Hematopoietic multipotent progenitor cell (in vitro differentiated cells): ENCODE measurements around the gene FAM161B. TPM values are rescaled to one million over a fixed set of nuclear protein-coding genes. Genes with fewer than 3 reads are reported as not detected.
"Not testable (repeated sequence)": the region's sequence is repeated elsewhere in the genome, so short reads cannot be mapped to it uniquely, and the experiment has no call there.

Experiments used
- DNase-seq, 3 donors: peaks; one replicate each; pipeline ENCODE4 v3.0.0-alpha.2; 2011 to 2015; ENCODE audit warnings: low read depth in 2 of 3, low spot score in 2 of 3
- total RNA-seq: library from RNA; depleted of rRNA; stranded (reverse); fragments of >200 nt; gene quantifications from one replicate; pipeline ENCODE4 v1.2.3, GENCODE V29; 2012

FAM161B gene, protein sequence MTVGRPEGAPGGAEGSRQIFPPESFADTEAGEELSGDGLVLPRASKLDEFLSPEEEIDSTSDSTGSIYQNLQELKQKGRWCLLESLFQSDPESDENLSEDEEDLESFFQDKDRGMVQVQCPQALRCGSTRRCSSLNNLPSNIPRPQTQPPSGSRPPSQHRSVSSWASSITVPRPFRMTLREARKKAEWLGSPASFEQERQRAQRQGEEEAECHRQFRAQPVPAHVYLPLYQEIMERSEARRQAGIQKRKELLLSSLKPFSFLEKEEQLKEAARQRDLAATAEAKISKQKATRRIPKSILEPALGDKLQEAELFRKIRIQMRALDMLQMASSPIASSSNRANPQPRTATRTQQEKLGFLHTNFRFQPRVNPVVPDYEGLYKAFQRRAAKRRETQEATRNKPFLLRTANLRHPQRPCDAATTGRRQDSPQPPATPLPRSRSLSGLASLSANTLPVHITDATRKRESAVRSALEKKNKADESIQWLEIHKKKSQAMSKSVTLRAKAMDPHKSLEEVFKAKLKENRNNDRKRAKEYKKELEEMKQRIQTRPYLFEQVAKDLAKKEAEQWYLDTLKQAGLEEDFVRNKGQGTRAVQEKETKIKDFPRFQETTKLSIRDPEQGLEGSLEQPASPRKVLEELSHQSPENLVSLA
- 2.7 TPM for total RNA-seq

DNA sequence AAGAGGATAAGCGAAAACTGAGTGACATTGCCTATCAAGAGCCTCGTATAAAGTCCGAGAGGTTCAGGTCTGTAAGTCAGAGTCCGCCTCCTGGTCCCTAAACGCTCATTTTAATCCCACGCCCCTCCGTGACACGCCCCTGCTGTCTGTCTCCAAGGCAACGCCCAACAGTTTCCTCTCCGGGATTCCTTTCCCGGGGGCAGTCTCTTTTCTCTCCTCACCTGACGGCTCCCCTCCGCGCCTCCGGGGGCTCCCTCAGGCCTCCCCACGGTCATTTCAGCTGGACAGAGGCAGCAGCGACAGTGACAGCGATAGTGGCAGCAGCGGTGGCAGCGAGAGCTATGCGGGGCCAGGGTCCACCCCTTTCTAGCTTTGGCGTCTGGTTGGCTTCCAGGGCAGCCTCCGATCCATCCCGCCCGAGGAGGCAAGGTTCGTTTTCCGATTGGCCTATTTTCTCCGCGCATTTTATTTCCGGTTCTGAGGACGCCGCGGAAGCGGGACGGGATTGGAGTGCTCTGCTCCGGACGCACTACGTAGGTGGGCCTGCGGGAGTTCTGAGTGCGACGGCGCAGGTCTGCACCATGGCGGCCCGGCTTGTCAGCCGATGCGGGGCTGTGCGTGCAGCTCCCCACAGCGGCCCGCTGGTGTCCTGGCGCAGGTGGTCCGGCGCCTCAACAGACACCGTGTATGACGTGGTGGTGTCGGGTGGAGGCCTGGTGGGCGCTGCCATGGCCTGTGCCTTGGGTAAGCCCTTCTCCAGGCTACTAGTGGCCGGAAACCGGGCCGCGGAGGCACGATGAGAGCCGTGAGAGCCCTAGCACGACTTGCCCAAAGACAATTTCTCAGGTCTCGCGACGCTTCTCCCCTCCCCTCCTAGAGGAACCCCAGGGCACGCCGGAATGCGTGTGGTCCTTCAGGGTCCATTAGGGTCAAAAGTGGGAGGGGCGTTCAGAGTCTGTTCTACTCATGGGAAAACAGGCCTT, at the start of gene FAM161B, which contains the start of gene COQ6:
FAM161B (minus strand) TSS at position 343 of the 983 bp plus-strand sequence; CDS start at position 275, 68 bp downstream.
COQ6 (plus strand) TSS at position 551 of the 983 bp plus-strand sequence; CDS start at position 582, 31 bp downstream.
- DNase-seq = peak; percentile 84 to 98 (median 98)

DNA sequence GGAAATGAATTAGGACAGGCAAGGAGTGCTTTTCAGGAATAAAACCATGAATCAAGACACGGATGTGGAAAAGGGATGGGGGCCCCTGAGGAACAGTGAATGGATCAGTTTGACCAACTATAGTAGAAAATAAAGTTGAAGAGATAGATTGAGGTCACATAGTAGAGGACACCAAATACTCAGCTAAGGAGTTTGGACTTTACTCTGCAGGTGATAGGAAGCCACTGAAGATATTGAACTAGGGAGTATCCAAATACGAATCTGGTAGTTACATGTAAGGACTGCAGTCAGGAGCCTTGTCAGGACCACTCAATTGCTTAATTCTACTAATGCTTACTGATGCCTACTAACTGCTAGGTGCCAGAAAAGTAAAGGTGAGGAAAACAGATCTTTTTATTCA, 48.8 kb upstream of the FAM161B start:
- DNase-seq = no peak

DNA sequence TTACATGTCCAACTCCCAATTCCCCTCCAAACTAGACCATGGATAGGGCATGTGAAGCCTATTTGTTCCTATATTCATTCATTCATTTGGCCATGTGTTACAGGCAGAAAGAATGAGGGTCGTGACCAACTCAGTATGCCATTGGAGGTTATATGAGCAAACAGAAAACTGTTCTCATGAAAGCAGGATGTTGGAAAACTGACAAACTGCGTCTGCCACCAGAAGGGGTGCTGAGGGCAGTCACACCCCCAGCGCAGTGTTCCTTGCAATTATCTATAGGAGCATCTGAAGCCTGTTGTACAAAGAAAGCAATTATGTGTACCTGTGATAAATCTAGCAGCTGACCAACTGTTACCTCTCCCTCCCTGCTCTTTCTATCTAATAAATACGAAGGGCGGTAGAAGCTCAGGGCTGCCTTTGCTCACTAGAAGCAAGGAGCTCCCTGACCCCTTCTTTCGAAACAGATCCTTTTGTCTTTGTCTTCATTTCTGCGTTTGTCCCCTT, 48.1 kb upstream of the FAM161B start:
- DNase-seq = no peak

DNA sequence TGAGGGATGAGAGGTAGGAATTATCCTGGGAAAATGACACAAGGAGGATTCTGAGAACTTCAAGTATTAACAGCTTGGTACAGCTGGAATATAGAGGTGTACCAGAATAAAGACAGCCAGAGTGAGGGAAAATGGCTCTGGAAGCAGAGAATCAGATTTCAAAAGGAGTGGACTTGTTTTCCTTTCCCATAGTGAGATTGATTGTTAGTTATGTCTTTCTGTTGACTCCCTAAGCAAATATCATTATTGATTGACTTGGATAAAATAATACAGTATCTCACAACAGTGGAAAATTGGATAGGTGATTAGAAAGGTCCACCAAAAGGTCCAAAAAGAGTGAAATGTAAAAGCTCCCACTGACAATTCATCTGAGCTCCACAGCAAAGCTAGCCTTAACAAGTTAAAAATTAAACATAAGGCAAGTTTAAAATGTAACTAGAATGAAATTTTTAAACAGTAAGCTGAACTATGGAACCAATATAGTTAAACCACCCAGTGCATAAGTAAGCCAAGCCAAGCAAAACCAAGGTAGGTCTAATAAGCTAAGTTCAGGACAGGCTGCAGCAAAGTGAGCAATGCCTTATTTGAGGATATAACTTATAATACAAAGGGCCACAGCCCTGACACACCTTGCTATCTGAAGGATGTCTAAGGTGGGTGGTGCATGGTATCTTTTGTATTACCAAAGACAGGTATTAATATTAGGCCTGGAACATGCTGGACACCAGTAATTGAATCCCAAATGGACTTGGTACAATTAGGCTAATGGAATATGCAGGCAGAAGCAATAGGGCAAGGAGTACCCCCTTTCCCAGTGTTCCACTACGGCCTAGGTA, 47.4 kb upstream of the FAM161B start:
- DNase-seq = no peak

DNA sequence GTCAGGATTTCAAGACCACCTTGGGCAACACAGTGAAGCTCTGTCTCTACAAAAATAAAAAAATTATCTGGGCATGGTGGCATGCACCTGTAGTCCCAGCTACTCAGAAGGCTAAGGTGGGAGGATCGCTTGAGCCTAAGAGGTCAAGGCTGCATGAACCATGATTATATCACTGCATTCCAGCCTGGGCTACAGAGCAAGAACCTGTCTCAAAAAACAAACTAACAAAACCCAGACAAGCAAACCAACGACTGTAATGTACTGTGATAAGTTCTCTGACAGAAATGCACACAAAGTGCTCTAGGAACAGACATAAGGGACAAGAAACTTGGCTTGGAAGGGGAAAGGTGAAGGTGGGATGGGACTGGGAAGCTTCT, 46.8 kb upstream of the FAM161B start:
- no peak for DNase-seq

DNA sequence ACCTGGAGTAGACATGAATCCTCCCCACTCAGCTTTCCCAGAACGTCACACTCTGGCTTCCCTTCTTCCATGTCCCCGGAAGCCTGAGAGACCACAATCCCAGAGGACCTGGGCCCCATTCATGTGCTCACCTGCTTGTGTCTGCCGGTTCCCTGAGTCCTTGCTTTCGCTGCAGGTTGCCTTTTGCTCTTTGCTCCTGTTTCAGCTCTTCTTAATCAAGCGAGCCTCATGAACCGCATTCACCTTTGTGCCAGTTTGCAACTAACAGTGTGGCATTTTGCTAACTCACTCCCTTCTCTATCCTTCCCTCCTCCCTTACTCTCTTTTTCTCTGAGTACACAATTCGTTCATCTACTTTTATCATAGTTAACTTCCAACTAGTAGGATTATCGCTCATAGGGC, 46.1 kb upstream of the FAM161B start:
- DNase-seq = no peak

DNA sequence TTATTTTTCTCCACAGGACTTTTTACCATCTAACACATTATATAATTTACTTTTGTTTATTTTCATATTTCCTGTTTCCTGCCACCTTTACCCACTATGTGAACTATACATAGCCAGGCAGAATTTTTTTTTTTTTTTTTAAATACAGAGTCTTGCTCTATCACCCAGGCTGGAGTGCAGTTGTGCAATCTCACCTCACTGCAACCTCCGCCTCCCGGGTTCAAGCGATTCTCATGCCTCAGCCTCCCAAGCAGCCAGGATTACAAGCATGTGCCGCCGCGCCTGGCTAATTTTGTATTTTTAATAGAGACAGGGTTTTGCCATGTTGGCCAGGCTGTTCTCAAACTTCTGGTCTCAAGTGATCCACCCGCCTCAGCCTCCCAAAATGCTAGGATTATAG, 45.0 kb upstream of the FAM161B start:
- not testable (repeated sequence) for DNase-seq

DNA sequence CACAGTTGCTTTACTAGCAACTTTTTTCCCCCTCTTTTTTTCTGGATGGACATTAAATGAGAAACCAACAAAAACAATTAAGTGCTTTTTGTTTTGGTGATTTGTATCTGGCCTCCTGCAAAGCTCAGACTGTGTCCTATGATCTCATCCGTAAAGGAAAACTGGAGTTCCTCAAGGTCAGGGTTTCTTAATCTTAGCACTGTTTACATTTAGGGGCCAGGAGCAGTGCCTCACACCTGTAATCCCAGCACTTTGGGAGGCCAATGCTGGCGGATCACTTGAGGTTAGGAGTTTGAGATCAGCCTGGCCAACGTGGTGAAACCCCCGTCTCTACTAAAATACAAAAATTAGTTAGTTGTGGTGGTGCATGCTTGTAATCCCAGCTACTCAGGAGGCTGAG, 41.2 kb upstream of the FAM161B start:
- no peak for DNase-seq

DNA sequence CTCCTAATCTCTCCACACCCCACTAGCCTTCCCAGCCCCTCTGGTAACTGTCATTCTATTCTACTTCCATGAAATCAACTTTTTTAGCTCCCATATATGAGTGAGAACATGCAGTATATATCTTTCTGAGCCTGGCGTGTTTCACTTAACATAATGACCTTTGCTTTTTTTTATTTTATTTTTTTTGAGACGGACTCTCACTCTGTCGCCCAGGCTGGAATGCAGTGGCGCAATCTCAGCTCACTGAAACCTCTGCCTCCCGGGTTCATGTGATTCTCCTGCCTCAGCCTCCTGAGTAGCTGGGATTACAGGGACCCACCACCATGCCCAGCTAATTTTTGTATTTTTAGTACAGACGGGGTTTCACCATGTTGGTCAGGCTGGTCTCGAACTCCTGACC, 38.8 kb upstream of the FAM161B start:
- not testable (repeated sequence) for DNase-seq

DNA sequence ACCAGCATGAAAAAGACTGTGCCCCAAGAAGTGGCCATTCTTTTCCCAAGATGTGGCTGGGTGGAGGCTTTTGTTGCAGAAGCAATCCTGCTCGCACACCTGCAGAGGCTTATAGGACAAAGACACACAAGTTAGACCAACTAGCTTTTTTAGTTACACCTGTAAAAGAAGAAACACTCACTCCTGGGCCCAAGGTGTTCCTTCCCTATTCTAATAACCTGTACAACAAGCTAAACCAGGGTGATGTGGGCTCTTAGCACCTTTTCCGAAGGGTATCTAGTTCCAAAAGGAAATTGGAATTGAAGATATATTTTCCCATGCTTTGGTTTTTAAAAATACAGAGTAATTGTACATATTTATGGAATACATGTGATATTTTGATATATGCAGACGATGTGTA, 38.2 kb upstream of the FAM161B start:
- no peak for DNase-seq

DNA sequence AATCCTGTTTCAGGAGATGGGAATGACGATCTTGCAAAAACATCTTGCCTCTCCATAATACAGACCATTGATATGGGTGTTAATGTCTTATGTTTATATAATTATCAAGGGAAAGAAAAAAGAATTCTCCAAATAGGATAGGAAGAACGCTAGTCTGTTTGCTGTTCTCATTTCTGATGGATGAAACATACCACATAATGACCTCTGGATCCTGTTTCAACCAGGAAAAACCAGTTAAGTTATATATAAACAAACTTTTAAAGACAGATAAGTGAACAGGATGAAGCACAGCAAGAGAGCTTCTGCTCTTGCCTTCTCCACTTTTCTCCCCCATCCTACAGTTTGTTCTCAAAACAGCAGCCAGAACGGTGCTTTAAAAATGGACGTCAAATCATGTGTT, 28.0 kb upstream of the FAM161B start:
- no peak for DNase-seq

DNA sequence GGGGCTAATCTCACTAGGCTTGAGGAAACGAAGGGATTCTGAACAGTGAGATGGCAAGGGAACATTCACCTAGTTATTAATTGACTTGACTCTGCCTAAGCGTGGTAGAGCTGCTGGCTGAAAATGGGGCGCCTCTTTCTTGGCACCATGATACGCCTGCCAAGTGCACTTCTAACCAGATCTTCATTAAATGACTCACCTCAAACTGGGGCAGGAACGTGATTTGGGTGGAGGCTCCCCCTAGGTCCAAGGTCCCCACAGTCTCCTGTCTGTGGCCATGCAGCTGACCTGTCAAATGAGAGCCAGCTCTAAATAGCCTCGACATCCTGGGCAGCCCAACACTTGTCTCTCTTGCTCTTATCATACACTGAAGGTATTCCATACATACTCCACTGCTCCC, 26.2 kb upstream of the FAM161B start:
- DNase-seq = no peak

DNA sequence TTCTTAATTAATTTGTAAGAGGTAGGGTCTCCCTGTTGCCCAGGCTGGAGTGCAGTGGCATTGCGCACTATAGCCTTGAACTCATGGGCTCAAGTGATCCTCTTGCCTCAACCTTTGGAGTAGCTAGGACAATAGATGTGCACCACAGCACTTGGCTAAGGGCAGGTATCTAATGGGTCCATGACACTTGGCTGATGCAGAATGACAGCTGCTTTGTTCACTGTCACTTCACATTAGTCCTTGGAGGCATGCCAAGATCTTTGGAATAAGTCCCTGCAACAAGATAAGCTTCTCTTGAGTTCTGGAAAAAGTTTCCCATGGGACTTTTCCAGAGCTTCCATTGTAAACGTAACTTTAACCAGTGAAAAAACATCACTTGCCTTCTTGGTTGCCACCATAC, 23.6 kb upstream of the FAM161B start:
- no peak for DNase-seq

DNA sequence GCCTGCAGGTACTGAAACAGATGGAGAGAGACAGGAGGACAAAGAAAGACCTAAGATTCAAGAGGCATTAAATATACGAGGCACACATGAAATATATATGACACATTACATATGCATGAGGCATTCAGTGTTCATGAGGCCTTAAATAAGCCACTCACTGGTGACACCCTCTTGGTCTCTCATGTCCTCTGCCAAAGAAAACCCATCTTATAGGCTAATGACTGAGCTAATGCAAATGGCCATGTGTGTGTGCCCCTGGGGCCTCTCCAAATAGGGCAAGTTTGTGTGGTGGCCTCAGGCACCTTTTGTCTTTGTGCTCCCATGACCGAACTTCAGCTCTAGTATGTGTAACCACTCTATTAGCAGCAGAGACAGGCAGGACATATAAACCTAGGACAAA, 19.0 kb upstream of the FAM161B start:
- DNase-seq = no peak

DNA sequence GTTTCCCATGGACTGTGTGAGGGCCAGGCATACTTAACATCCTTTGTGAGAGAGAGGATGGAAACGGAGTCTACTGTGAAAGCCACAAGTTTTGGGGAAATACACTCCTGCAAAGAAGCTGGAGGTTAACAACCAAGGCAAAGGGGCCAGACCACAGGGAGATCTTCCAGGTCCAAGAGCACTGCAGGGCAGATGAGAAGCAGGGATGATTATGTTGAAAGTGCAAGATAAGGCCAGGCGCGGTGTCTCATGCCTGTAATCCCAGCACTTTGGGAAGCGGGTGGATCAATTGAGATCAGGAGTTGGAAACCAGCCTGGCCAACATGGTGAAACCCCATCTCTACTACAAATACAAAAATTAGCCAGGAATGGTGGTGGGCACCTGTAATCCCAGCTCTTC, 15.3 kb upstream of the FAM161B start:
- no peak for DNase-seq

DNA sequence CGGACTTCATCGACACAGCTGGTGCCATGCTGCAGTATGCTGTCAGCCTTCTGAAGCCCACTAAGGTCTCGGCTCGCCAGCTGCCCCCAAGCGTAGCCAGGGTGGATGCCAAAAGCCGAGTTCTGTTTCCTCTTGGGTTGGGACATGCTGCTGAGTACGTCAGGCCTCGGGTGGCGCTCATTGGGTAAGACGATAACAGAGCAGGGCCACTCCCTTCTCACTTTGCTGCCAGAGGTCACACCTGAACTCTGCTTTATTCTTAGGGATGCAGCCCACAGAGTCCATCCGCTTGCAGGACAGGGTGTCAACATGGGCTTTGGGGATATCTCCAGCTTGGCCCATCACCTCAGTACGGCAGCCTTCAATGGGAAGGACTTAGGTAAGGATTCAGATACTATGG, 11.3 kb upstream of the FAM161B start:
- DNase-seq = no peak

DNA sequence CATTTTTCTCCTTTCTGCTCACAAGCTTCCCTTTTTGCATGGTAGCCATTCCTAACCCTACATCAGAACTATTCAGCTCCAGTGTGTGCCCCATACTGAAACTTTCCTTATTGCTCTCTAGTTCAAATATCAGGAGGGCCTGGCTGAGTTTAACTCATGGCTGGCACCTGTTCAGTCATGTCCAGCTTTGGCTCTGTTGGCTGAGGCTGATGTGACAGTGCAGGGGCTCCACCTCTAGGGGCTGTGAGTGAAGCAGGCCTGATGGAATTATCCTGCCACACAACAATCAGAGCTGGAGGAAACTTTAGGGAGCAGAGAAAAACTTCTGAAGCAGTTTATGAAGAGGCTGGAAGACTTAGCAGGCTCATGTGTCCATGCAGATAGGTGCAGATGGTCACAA, 8.7 kb upstream of the FAM161B start:
- DNase-seq = no peak

DNA sequence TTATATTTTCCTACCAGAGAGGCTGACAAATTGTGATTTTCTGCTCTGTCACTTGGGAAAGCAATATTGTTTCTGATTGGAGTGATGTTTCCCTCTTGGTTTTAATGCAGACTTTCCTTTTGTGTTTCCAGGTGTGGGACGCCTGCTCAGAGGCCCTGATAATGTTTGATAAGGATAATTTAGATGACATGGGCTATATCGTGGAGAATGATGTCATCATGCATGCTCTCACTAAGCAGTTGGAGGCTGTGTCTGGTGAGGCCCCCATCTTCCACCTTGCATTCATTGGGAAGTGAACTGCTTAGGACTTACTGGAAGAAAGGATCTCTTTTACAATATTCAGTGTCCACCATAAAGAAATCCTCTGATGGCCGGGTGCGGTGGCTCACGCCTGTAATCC, 5.8 kb upstream of the FAM161B start:
- DNase-seq = no peak

DNA sequence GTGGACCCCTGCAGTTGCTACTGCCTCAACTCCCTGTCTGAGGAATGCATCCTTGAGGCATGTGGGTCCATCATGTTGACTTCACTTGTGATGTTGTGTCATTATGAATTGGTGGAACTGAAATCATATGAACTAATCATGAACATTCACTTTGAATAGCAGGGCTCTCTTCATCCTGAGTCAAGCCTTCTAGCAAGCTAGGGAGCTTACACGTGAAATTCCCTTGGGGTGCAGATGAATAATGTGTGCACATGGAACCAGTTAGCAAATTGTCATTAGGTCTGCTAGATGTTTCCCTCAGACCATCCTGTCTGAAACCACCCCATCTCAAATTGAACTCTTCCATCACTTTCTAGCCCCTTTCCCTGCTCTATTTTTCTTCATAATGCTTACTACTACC, 3.8 kb upstream of the FAM161B start:
- no peak for DNase-seq

DNA sequence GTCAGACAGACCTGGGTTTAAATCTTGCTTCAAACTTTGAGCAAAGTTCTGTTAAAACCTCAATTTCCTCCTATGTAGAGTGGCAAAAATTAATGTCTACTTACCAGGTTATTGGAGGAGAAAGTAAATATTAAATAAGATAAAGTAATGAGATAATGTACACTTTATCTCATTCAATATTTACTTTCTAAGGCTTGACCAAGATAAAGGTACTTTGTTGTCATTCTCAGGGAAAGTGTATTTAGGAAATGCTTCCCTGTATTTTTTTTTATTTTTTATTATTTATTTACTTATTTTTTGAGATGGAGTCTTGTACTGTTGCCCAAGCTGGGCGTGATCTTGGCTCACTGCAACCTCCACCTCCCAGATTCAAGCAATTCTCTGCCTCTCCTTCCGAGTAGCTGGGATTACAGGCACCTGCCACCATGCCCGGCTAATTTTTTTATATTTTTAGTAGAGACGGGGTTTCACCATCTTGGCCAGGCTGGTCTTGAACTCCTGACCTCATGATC, 4.7 kb downstream of the FAM161B start:
- DNase-seq = no peak
